T-helper 17 cell (primary cell): Measurements from ENCODE around the gene CTNNA2. TPM values are rescaled to one million over a fixed set of nuclear protein-coding genes. Genes with fewer than 3 reads are reported as not detected.

Experiments used
- ATAC-seq: fragments of 150-1000 bp; cut with Tn5 transposase; 2 replicates; pipeline ENCODE4 v1.10.0; 2021; ENCODE audit warnings: mild to moderate bottlenecking, moderate library complexity
- DNase-seq, 3 donors: peaks; one replicate each; pipeline versions ENCODE4 v3.0.0 to v3.0.0-alpha.2; 2020 to 2021
- H3K9me3 ChIP-seq: one replicate; pipeline ENCODE4 v1.7.0; 2013; ENCODE audit warnings: low read length, mild to moderate bottlenecking; ENCODE audit not compliant: control insufficient read depth, poor library complexity, severe bottlenecking
- H3K27ac Mint-ChIP-seq: one replicate; pipeline ENCODE4 v1.8.0; 2022; ENCODE audit warnings: mild to moderate bottlenecking, moderate library complexity, mixed read lengths
- H3K27me3 Mint-ChIP-seq: one replicate; pipeline ENCODE4 v1.8.0; 2022; ENCODE audit warnings: mixed read lengths
- H3K36me3 Mint-ChIP-seq: one replicate; pipeline ENCODE4 v1.8.0; 2022; ENCODE audit warnings: low read depth, mixed read lengths
- H3K4me1 Mint-ChIP-seq: one replicate; pipeline ENCODE4 v1.8.0; 2022; ENCODE audit warnings: mild to moderate bottlenecking, mixed read lengths
- H3K4me3 Mint-ChIP-seq: one replicate; pipeline ENCODE4 v1.8.0; 2022; ENCODE audit warnings: mild to moderate bottlenecking, moderate library complexity, mixed read lengths
- total RNA-seq, 4 donors: library from RNA in 2 of 4; stranded (reverse) in 2 of 4; gene quantifications; one replicate each; pipeline ENCODE4 v1.2.3 and lab custom pipeline; 2022 to 2026

Gene CTNNA2
- total RNA-seq, 2 donors from 2014 or later, result not detected

GRCh38 chr2:79578952-79579351 is 66.1 kb downstream of the CTNNA2 start:
- H3K36me3 Mint-ChIP-seq, result no peaks in the 10 kb centered on the region
- no peak for ATAC-seq
- H3K4me3 Mint-ChIP-seq, result no peak overlapping the region
- H3K27ac Mint-ChIP-seq, result no peak overlapping the region
- H3K9me3 ChIP-seq, result peaks cover 4% of the 10 kb centered on the region
- DNase-seq, result no peak
- no peaks in the 10 kb centered on the region for H3K4me1 Mint-ChIP-seq
- no peaks in the 10 kb centered on the region for H3K27me3 Mint-ChIP-seq

GRCh38 chr2:79580175-79580574 is 67.3 kb downstream of the CTNNA2 start:
- ATAC-seq (no peak), DNase-seq (no peak)
- Mint-ChIP-seq H3K4me3 (no peak overlapping the region), H3K36me3 (no peaks in the 10 kb centered on the region), H3K27ac (no peak overlapping the region), H3K27me3 (no peaks in the 10 kb centered on the region), H3K4me1 (no peaks in the 10 kb centered on the region)
- H3K9me3 ChIP-seq, result no peaks in the 10 kb centered on the region

- Mint-ChIP-seq H3K36me3 (no peaks in the 10 kb centered on the region), H3K27me3 (no peaks in the 10 kb centered on the region), H3K4me3 (no peak overlapping the region), H3K4me1 (no peaks in the 10 kb centered on the region), H3K27ac (no peak overlapping the region)
- no peaks in the 10 kb centered on the region for H3K9me3 ChIP-seq
- no peak for ATAC-seq
- no peak for DNase-seq
Measured at GRCh38 chr2:79585701-79586433, 73.0 kb downstream of the CTNNA2 start.

- H3K27ac Mint-ChIP-seq, result no peak overlapping the region
- H3K9me3 ChIP-seq, result no peaks in the 10 kb centered on the region
- H3K36me3 Mint-ChIP-seq, result no peaks in the 10 kb centered on the region
- no peak overlapping the region for H3K4me3 Mint-ChIP-seq
- H3K4me1 Mint-ChIP-seq, result no peaks in the 10 kb centered on the region
- DNase-seq, result no peak
- H3K27me3 Mint-ChIP-seq, result no peaks in the 10 kb centered on the region
- no peak for ATAC-seq
Measured at GRCh38 chr2:79591281-79591680, 78.4 kb downstream of the CTNNA2 start.

- Mint-ChIP-seq H3K36me3 (no peaks in the 10 kb centered on the region), H3K27me3 (no peaks in the 10 kb centered on the region), H3K4me3 (no peak overlapping the region), H3K27ac (no peak overlapping the region), H3K4me1 (no peaks in the 10 kb centered on the region)
- no peaks in the 10 kb centered on the region for H3K9me3 ChIP-seq
- no peak for DNase-seq
- no peak for ATAC-seq
Measured at GRCh38 chr2:79593237-79593867, 80.5 kb downstream of the CTNNA2 start.

- ATAC-seq (no peak), DNase-seq (no peak)
- no peak overlapping the region for H3K27ac Mint-ChIP-seq
- no peaks in the 10 kb centered on the region for H3K4me1 Mint-ChIP-seq
- H3K36me3 Mint-ChIP-seq, result no peaks in the 10 kb centered on the region
- H3K27me3 Mint-ChIP-seq, result no peaks in the 10 kb centered on the region
- no peaks in the 10 kb centered on the region for H3K9me3 ChIP-seq
- no peak overlapping the region for H3K4me3 Mint-ChIP-seq
Measured at GRCh38 chr2:79596403-79596802, 83.6 kb downstream of the CTNNA2 start.

GRCh38 chr2:79604748-79605147 is 91.9 kb downstream of the CTNNA2 start:
- DNase-seq, result no peak
- Mint-ChIP-seq H3K27ac (no peak overlapping the region), H3K36me3 (no peaks in the 10 kb centered on the region), H3K27me3 (no peaks in the 10 kb centered on the region), H3K4me3 (no peak overlapping the region), H3K4me1 (no peaks in the 10 kb centered on the region)
- H3K9me3 ChIP-seq, result no peaks in the 10 kb centered on the region
- no peak for ATAC-seq

GRCh38 chr2:79611448-79612016 is 98.7 kb downstream of the CTNNA2 start:
- Mint-ChIP-seq H3K36me3 (no peaks in the 10 kb centered on the region), H3K27me3 (no peaks in the 10 kb centered on the region), H3K4me1 (no peaks in the 10 kb centered on the region), H3K27ac (no peak overlapping the region), H3K4me3 (no peak overlapping the region)
- no peaks in the 10 kb centered on the region for H3K9me3 ChIP-seq
- DNase-seq, result no peak
- ATAC-seq, result no peak

- no peak overlapping the region for H3K4me3 Mint-ChIP-seq
Measured at GRCh38 chr2:79612999-79613398, 100.1 kb downstream of the CTNNA2 start.

GRCh38 chr2:79619442-79619841 is 106.6 kb downstream of the CTNNA2 start:
- no peaks in the 10 kb centered on the region for H3K27me3 Mint-ChIP-seq
- H3K36me3 Mint-ChIP-seq, result no peaks in the 10 kb centered on the region
- no peak for DNase-seq
- no peak overlapping the region for H3K27ac Mint-ChIP-seq
- no peak for ATAC-seq
- H3K9me3 ChIP-seq, result no peaks in the 10 kb centered on the region
- no peaks in the 10 kb centered on the region for H3K4me1 Mint-ChIP-seq
- no peak overlapping the region for H3K4me3 Mint-ChIP-seq

More at GRCh38 chr2:79612999-79613398, 100.1 kb downstream of the CTNNA2 start:
- no peaks in the 10 kb centered on the region for H3K9me3 ChIP-seq
- no peak for ATAC-seq
- DNase-seq, result no peak
- no peaks in the 10 kb centered on the region for H3K27me3 Mint-ChIP-seq
- H3K36me3 Mint-ChIP-seq, result no peaks in the 10 kb centered on the region
- no peaks in the 10 kb centered on the region for H3K4me1 Mint-ChIP-seq
- no peak overlapping the region for H3K27ac Mint-ChIP-seq

- DNase-seq (no peak), ATAC-seq (no peak)
- no peaks in the 10 kb centered on the region for H3K9me3 ChIP-seq
- H3K4me3 Mint-ChIP-seq, result no peak overlapping the region
- no peak overlapping the region for H3K27ac Mint-ChIP-seq
- no peaks in the 10 kb centered on the region for H3K36me3 Mint-ChIP-seq
- H3K4me1 Mint-ChIP-seq, result no peaks in the 10 kb centered on the region
- no peaks in the 10 kb centered on the region for H3K27me3 Mint-ChIP-seq
Measured at GRCh38 chr2:79619976-79620375, 107.1 kb downstream of the CTNNA2 start.

GRCh38 chr2:79620679-79621078 is 107.8 kb downstream of the CTNNA2 start:
- Mint-ChIP-seq H3K27ac (no peak overlapping the region), H3K4me1 (no peaks in the 10 kb centered on the region), H3K4me3 (no peak overlapping the region), H3K36me3 (no peaks in the 10 kb centered on the region), H3K27me3 (no peaks in the 10 kb centered on the region)
- ATAC-seq (no peak), DNase-seq (no peak)
- H3K9me3 ChIP-seq, result no peaks in the 10 kb centered on the region

- no peak for ATAC-seq
- no peaks in the 10 kb centered on the region for H3K36me3 Mint-ChIP-seq
- no peak for DNase-seq
- H3K4me3 Mint-ChIP-seq, result no peak overlapping the region
- no peak overlapping the region for H3K27ac Mint-ChIP-seq
- no peaks in the 10 kb centered on the region for H3K9me3 ChIP-seq
- H3K27me3 Mint-ChIP-seq, result no peaks in the 10 kb centered on the region
- no peaks in the 10 kb centered on the region for H3K4me1 Mint-ChIP-seq
Measured at GRCh38 chr2:79621252-79621651, 108.4 kb downstream of the CTNNA2 start.

- Mint-ChIP-seq H3K4me1 (no peaks in the 10 kb centered on the region), H3K4me3 (no peak overlapping the region), H3K36me3 (no peaks in the 10 kb centered on the region), H3K27ac (no peak overlapping the region), H3K27me3 (no peaks in the 10 kb centered on the region)
- DNase-seq (no peak), ATAC-seq (no peak)
- no peaks in the 10 kb centered on the region for H3K9me3 ChIP-seq
Measured at GRCh38 chr2:79621755-79622154, 108.9 kb downstream of the CTNNA2 start.
